Superior temporal gyrus (tissue), 1 donor: Measurements from ENCODE around the gene JAG1.

ENCODE experiments used
- DNase-seq: peaks from one replicate; pipeline ENCODE4 v3.0.0-alpha.2; 2016; ENCODE audit errors: extremely low spot score

Gene JAG1

GRCh38 chr20:10668677-10669368 is 5.0 kb downstream of the JAG1 start:
- DNase-seq, result no peak

GRCh38 chr20:10667560-10668167 is 6.1 kb downstream of the JAG1 start:
- DNase-seq, result no peak

GRCh38 chr20:10667077-10667401 is 6.8 kb downstream of the JAG1 start:
- no peak for DNase-seq

- no peak for DNase-seq
Measured at GRCh38 chr20:10666221-10667076, 7.3 kb downstream of the JAG1 start.

- no peak for DNase-seq
Measured at GRCh38 chr20:10665791-10666190, 8.0 kb downstream of the JAG1 start.

- no peak for DNase-seq
Measured at GRCh38 chr20:10665027-10665561, 8.7 kb downstream of the JAG1 start.

- no peak for DNase-seq
Measured at GRCh38 chr20:10663756-10664155, 10.0 kb downstream of the JAG1 start.

GRCh38 chr20:10662661-10663458 is 10.9 kb downstream of the JAG1 start:
- no peak for DNase-seq

GRCh38 chr20:10662151-10662550 is 11.6 kb downstream of the JAG1 start:
- DNase-seq, result no peak

GRCh38 chr20:10661261-10661660 is 12.5 kb downstream of the JAG1 start:
- no peak for DNase-seq

GRCh38 chr20:10660661-10661060 is 13.1 kb downstream of the JAG1 start:
- no peak for DNase-seq

GRCh38 chr20:10659651-10660601 is 13.9 kb downstream of the JAG1 start:
- no peak for DNase-seq

GRCh38 chr20:10658876-10659632 is 14.7 kb downstream of the JAG1 start:
- DNase-seq, result no peak

GRCh38 chr20:10658051-10658823 is 15.6 kb downstream of the JAG1 start:
- no peak for DNase-seq

GRCh38 chr20:10657453-10657852 is 16.3 kb downstream of the JAG1 start:
- DNase-seq, result no peak

GRCh38 chr20:10655720-10656669 is 17.8 kb downstream of the JAG1 start:
- no peak for DNase-seq

- no peak for DNase-seq
Measured at GRCh38 chr20:10654630-10655029, 19.2 kb downstream of the JAG1 start.

- DNase-seq, result no peak
Measured at GRCh38 chr20:10654250-10654610, 19.6 kb downstream of the JAG1 start.
